Measurements from ENCODE around the gene ZDHHC8.

ZDHHC8 gene

DNA sequence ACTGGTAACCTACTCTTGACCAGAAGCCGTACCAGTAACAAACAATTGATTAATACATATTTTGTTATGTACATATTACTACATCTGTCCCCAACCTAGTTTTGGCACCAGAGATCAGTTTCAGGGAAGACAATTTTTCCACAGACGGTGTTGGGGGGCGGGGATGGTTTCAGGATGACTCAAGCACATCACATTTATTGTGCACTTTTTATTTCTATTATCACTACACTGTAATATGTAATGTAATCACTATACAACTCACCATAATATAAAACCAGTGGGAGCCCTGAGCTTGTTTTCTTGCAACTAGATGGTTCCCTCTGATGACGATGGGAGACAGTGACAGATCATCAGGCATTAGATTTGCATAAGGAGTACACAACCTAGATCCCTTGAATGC lies 36.1 kb upstream of the ZDHHC8 start:
- DNase-seq (ENCODE audit: low read depth in 2 of 2) = no peak

DNA sequence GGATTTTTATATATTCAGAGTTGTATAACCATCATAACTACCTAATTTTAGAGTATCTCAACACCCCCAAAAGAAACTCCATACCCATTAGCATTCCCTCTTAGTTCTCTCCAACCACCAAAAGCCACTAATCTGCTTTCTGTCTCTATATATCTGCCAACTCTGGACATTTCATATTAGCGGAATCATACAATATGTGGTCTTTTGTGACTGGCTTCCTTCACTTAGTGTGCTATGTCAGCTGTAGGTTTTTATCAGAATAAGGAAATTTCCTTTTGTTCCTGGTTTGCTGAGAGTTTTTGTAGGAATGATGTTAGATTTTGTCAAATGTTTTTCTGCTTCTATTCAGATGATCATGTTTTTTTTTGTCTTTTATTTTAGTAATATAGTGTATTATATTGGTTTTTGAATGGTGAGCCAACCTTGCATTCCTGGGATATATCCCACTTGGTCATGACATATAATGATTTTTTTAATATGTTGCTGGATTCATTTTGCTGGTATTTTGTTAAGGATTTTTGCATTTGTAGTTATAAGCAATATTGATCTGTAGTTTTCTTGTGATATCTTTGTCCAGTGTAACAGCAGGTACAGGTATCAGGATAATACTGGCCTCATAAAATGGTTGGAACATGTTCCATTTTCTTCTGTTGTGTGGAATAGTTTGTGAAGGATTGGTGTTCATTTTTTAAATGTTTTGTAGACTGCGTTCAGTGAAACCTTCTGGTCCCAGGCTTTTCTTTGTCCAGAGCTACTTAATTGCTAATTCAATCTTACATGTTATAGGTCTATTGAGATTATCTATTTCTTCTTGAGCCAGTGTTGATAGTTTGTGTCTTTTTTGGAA lies 34.8 kb upstream of the ZDHHC8 start:
- DNase-seq (ENCODE audit: low read depth in 2 of 2) = no peak

- no peak for DNase-seq (ENCODE audit: low read depth in 2 of 2)
Observed at GRCh38 chr22:20099099-20099711, 32.4 kb upstream of the ZDHHC8 start.

DNA sequence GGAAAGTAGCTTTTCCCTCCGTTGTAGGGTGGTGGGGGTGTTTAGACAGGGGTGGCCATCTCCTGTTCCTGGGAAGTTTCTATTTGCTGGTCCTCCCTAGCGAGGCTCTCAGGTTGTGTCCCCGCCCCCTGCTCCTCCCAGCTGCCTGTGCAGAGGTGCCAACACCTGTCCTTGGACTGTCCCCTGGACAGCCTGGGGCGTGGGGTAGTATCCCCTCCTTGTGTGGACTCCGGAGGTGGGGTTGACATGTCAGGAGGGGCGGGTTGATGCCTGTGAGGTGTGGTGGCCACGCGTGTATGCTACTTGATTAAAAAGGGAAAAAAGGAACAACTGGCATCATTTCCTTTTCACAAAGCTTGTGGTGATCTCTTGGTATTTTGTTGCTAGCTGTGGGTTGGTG lies 30.0 kb upstream of the ZDHHC8 start:
- no peak for DNase-seq (ENCODE audit: low read depth in 2 of 2)

GRCh38 chr22:20102203-20102780 lies 29.3 kb upstream of the ZDHHC8 start:
- DNase-seq (ENCODE audit: low read depth in 2 of 2) = no peak

DNA sequence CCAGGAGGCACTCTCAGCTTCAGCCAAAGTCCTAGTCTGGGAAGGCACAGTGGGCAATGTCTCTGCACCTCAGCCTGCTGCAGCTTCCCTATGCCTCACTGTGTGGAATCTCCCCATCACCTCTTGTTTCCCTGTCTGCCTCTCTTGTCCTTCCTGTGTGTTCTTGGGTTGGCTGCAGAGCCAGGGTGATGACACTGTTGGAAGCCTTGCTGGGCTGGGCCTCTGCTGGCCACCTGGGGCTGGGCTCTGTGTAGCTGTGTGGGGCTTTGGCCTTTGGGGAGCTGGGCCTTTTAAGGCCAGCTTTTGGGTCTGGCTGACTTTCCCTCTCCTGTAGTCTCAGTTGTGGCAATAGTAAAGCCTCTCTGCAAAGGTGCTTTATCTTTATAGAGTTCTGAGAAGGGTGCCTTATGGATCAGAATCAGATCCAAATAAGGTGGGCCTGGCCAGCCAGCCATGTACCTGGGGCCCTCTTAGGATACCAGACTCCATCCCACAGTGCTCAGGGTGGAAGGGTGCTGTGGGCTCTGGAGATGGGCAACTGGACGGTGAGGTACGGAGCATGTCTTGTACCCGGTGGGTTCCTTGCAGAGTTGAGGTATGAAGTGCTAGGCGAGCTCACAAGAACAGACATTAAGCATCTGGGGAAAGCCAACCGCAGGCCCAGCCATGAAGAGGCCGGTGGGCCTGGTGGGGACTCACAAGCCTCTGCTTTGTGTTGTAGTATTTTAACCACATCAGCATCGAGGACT lies 26.0 kb upstream of the ZDHHC8 start:
- DNase-seq (ENCODE audit: low read depth in 2 of 2) = no peak

GRCh38 chr22:20106205-20106848 lies 25.3 kb upstream of the ZDHHC8 start:
- DNase-seq (ENCODE audit: low read depth in 2 of 2) = no peak

DNA sequence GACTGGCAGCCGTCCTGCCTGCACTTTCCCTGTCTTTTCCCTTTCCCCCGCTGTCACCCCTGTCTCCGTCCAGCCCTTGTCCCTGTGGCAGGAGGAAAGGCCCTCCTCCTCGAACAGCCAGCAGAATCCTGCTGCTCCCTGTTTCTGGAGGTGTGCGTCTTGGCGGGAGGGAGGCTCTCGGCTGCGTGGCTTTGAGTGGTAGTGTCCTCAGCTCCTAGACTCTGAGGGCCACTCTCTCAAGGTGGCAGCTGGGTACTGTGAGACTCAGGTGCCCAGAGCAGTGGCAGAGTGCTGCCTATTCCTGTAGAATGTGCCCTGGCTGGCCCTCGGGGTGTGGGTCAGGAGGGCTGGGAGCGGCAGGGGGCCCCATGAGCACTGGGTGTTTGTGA lies 24.8 kb upstream of the ZDHHC8 start:
- no peak for DNase-seq (ENCODE audit: low read depth in 2 of 2)

DNA sequence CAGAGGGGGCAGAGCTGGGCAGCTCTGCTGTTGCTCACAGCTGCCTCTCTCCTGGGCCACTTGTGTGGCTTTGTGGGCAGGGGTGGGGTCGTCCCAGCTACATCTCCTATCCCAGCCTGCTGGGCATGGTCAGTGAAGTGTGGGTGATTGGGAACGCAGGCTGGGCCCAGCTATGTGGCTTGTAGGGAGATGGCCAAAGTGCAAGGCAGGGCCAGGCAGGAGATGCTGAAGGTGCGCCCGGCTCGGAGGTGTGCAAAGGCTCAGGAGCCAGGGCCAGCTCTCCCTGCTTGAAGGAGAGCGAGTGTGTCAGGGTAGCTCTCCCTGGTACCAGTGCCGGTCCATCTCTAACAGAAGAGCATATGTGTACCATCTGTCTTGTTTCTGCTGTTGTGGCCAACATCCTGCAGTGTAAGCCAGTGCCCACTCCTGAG lies 24.1 kb upstream of the ZDHHC8 start:
- no peak for DNase-seq (ENCODE audit: low read depth in 2 of 2)

DNA sequence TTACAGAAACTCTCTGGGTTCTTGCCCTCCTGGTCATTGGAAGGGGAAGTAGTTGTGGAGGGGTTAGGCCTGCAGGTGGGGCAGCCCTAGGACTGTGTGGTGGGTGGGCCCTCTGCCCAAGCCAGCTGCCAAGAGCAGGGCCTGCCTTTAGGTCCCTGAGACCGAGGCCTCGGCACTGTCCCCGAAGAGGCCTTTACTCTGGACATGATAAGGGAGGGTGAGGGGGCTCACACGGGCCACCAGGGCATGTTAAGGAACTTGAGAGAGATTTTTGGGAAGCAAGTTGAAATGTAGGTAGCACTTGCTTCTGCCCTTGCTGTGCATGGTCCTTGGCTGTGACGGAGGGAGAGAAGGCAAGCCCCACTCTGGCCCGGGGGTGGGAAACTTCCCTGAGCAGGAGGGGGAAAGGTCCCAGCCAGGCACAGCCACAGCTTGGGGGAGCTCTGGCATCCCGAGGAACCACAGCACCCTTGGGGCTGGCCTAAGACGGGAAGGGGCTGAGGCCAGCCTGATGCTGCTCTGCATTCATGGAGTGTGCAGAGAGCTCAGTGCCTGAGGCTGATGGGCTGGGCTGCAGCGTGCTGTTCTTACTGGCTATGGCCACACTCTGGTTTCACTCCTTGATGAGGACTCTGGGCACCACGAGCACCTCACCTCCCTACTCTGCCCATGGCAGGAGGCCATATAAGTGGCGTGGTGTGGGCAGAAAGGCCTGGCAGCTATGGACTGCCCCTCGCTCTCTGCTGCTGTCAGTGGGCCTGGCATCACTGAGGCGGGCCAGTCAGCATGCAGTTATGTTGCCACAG lies 23.4 kb upstream of the ZDHHC8 start:
- DNase-seq (ENCODE audit: low read depth in 2 of 2) = no peak

DNA sequence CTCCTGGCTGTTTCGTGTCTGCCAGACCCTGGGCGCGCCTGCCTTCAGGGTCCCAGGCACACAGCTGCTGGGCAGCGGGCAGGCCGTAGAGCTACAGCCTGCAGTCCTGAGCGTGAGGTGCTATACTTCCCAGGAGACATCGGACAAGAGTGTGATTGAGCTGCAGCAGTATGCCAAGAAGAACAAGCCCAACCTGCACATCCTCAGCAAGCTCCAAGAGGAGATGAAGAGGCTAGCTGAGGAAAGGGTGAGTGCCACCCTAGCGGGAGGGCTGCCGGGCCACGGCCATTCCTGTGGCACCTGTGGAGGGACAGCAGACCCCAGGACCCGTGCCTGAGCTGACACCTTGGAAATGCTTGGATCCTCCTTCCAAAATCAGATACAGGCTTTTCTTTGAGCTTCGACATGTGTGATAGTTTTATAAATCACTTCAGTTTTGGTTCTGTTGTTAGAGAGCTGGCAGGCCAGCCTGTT lies 22.8 kb upstream of the ZDHHC8 start:
- DNase-seq (ENCODE audit: low read depth in 2 of 2) = no peak

DNA sequence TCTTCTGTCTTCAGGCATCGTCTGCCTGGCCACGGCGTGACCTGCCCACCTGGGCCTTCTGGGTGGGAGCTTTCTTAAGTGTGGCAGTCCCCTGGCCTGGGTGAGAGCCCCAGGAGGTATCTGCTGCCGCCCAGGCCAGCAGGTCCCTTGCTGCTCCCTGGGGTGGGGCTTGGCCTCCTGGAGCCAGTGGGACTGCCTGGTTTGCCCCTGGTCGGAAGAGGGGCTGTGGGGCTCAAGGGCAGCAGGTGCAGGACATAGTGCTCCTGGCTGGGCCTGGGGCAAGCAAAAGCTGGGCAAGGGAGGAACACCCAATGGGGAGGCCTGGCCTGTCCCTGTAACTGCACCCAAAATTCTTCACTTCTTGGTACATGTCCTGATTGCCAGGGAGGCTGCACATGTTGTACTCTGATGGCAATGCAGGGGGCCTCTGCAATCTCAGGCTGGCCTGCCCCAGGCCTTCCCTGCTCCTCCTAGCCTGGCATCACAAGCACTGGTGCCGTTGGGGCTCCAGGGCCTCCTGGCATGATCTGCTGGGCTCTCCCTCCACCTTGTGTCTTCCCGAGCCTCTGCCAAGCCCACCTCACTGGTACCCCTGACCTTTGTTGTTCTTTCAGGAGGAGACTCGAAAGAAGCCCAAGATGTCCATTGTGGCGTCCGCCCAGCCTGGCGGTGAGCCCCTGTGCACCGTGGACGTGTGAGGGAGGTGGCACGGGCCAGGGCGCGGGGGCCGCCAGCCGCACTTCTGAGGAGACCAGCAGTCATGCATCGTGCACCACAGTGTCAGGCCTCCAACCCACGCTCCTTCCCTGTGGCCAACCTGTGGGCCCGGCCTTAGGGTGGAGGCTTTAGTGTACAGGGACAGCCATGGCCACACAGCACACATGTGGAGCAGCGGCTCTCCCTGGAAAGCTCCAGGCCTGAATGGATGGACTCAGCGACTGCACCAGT lies 21.9 kb upstream of the ZDHHC8 start:
- no peak for DNase-seq (ENCODE audit: low read depth in 2 of 2)

GRCh38 chr22:20110359-20110985 lies 21.1 kb upstream of the ZDHHC8 start:
- DNase-seq (ENCODE audit: low read depth in 2 of 2) = no peak

- DNase-seq (ENCODE audit: low read depth in 2 of 2) = no peak
Observed at GRCh38 chr22:20111045-20111688, 20.4 kb upstream of the ZDHHC8 start.

GRCh38 chr22:20111689-20112622 lies 19.6 kb upstream of the ZDHHC8 start:
- DNase-seq (ENCODE audit: low read depth in 2 of 2) = no peak

- DNase-seq (ENCODE audit: low read depth in 2 of 2) = no peak
Observed at GRCh38 chr22:20112623-20113511, 18.7 kb upstream of the ZDHHC8 start.
